Adipose tissue (tissue), 3 donors: Measurements from ENCODE around the gene OR10A6. TPM values are rescaled to one million over a fixed set of nuclear protein-coding genes. Genes with fewer than 3 reads are reported as not detected.

Experiments used
- H3K27ac ChIP-seq: one replicate; pipeline ENCODE4 v1.5.1; 2013; ENCODE audit warnings: low read depth, low read length
- WGBS, 3 donors: extraction: QIAGEN DNeasy Blood & Tissue Kit; methylation state at CpG; one replicate each; pipeline ENCODE4 v1.1.7; 2013; 5-methylcytosine and 5-hydroxymethylcytosine counted together
- polyA plus RNA-seq, 3 donors: library from polyadenylated mRNA; stranded (reverse); fragments of 200-250 nt; gene quantifications; one replicate each; pipeline ENCODE4 v1.2.3, GENCODE V29; 2013
- donor health status: healthy with polysubstance abuse.
- donor health status: Bipolar disorder and iron deficiency.
- donor health status: healthy.

OR10A6 gene
- polyA plus RNA-seq = not detected

DNA sequence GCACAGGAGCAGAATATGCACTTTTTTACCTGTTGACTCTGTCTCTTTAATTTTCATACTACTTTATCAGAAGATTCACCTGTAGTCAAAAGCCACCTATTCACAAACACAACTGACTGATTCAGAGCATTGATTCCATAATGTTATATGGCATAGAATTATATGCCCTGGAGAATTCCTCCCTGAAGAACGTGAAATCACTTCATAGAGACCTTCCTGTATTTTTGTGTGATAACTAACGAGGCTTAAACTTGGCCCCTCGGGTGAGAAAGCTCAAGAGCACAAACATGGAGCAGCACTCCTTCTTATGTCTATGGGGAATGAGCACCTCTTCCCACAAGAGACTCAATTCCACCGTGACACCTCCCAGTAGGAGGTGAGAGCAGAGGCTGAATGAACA is at the start of gene OR10A6:
TSS of gene OR10A6 (minus strand) at position 101 of the 400 bp plus-strand sequence. CDS start 2,606 bp downstream, outside the sequence.
- 70 to 80% (median 79%) methylated on average over 4 of the region's 4 CpGs for WGBS, 3 donors
- no peak within 1 kb of the TSS for H3K27ac ChIP-seq

DNA sequence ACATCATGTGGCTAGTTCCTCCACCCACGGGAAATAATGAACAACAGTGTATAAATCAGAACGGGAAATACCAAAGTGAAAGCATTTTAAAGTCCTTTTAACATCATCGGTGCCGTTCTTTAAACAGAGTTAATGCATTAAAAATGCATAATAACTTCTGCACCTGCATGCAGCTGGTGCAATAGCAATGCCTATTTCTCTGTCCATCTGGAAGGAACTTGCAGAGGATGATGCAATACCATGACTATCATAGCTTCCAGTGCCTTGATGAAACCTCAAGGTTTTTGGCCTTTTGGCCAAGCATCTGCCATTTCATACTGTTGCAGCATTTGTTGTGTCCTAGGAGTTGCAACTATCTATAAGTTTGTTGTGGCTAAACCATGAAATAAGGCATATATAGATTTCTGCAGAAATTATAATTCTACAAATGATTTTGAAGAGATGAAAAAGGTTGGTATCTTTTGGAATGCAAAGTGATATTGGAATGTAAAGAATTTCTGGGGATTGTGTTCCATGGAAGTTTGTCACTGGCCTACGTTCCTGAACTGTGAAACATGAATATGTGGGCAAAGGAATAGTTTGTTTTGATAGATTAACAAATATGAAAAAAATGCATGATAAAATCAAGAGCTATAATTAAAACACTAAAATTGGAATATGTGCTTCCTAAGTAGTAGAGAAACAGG is 46.3 kb upstream of the OR10A6 start:
- WGBS, 3 donors = 40 to 67% (median 46%) methylated on average over 5 of the region's 5 CpGs
- no peak overlapping the region for H3K27ac ChIP-seq

- H3K27ac ChIP-seq = no peak overlapping the region
- WGBS, 3 donors = 83 to 88% (median 85%) methylated on average over 2 of the region's 2 CpGs
These were observed 43.6 kb upstream of the OR10A6 start for GRCh38 chr11:7974668-7975067.

DNA sequence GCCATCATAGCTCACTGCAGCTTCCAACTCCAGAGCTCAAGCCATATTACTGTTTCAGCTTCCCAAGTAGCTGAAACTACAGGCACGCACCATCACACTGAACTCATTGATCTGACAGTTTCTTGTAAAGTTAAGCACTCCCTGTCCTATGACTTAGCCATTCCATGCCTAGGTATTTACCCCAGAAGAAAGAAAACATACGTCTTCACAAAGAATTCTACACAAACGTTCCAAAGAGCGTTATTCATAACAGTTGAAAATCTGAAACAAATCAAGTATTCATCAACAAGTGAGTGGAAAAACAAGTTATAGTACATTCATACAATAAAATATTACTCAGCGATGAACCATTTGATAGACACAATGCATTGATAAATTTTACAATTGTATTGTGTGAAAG is 41.9 kb upstream of the OR10A6 start:
- 82 to 91% (median 85%) methylated on average over 5 of the region's 5 CpGs for WGBS, 3 donors
- no peak overlapping the region for H3K27ac ChIP-seq

GRCh38 chr11:7971846-7972245 is 40.8 kb upstream of the OR10A6 start:
- H3K27ac ChIP-seq = no peak overlapping the region

DNA sequence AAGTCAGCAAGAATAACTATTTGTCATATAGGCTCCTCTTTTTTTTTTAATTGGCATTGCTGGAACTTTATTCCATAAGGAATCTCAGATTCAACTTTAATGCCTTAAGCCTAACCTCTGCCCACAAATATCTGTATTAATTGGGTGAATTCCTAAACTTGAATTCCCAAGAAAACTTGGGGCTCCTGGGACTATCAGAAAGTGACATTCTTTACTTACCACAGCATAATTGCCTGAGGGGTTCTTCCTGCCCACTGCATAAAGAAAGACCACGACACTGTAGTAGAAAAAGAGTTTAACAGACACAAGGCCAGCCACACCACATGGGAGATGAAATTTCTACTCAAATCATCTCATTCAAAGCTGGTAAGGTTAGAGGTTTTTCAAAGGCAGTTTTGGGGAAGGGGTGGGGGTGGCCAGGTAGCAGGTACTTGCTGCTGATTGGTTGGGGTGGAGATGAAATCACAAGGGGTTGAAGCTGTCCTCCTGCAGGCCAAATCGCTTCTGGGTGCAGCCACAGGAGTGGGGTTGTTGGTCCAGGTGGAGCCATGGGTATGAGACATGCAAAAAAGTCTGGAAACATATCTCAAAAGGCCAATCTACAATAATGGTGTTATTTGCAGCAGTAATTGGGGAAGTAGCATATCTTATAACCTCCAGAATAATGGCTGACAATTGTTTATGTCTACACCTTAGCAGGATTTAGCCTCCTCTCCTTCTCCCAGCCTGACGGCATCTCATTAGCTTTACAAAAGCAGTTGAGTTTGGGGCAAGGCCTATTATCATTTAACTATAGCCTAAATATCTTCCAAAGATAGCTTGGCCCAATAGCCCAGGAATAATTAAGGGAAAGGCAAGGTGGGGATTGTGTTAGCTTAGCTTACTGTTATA is 38.9 kb upstream of the OR10A6 start:
- 57 to 73% (median 64%) methylated on average over 3 of the region's 3 CpGs for WGBS, 3 donors
- H3K27ac ChIP-seq = no peak overlapping the region

DNA sequence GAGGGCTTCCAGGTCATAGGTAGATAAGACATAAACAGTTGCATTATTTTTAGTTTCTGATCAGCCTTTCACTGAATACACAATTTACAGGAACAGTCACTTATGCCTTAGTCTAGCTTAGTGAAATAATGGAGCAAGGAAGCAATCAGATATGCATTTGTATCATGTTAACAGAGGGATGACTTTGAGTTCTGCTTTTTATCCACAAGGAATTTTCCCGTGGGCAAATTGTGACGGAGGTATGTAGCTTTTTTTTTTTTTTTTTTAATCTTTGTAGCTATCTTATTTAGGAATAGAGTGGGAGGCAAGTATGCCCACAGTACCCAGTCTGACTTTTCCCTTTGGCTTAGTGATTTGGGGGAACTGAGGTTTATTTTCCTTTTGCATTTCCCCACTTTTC is 37.6 kb upstream of the OR10A6 start:
- no peak overlapping the region for H3K27ac ChIP-seq
- 47 to 71% (median 56%) methylated on average over 2 of the region's 2 CpGs for WGBS, 3 donors

GRCh38 chr11:7967826-7968225 is 36.8 kb upstream of the OR10A6 start:
- H3K27ac ChIP-seq = no peak overlapping the region

- no peak overlapping the region for H3K27ac ChIP-seq
- 63 to 83% (median 80%) methylated on average over 1 of the region's 1 CpG for WGBS, 3 donors
These were observed 36.0 kb upstream of the OR10A6 start for GRCh38 chr11:7967097-7967496.

GRCh38 chr11:7965386-7965785 is 34.3 kb upstream of the OR10A6 start, which contains the start of gene NLRP10:
Gene NLRP10, minus strand, starts transcription at chr11:7965447. Its CDS starts 1,952 bp downstream, at chr11:7963495.
- 86 to 90% (median 88%) methylated on average over 1 of the region's 1 CpG for WGBS, 3 donors
- no peak within 1 kb of the TSS for H3K27ac ChIP-seq

GRCh38 chr11:7964873-7965272 is 33.8 kb upstream of the OR10A6 start:
- H3K27ac ChIP-seq = no peak overlapping the region

GRCh38 chr11:7964261-7964660 is 33.2 kb upstream of the OR10A6 start:
- H3K27ac ChIP-seq = no peak overlapping the region
- WGBS, 3 donors = 44 to 56% (median 55%) methylated on average over 3 of the region's 3 CpGs

DNA sequence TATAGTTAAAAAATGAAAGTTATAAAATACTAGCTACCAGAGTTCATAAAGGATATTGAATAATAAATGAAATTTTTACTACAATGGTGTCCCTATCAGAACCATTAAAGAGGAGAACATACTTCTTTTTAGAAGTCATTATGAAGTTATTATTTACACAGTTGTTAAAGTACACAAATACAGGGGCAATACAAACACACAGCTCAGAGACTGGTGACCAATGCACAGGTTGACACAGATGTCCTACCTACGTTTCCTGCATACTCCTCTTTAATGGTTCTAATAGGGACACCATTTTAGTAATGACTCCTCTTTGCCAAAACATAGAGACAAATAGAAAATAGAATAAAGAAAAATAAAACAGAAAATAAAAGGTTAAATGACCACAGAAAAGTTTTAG is 24.1 kb upstream of the OR10A6 start:
- H3K27ac ChIP-seq = no peak overlapping the region
- WGBS, 3 donors = 42 to 76% (median 74%) methylated on average over 1 of the region's 1 CpG

- no peak overlapping the region for H3K27ac ChIP-seq
- WGBS, 3 donors = 31 to 86% (median 85%) methylated on average over 1 of the region's 1 CpG
These were observed 18.9 kb upstream of the OR10A6 start for GRCh38 chr11:7949934-7950333.

DNA sequence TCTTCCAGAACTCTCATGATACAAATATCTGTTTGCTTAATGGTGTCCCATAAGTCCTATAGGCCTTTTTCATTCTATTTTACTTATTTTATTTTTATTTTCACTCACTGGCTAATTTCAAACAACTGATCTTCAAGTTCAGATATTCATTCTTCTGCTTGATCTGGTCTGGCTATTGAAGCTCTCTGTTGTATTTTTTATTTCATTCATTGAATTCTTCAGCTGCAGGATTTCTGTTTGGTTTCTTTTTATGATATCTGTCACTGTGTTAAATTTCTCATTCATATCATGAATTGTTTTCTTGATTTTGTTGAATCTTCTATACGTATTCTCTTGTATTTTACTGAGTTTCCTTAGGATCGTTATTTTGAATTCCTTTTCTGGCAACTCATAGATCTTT is 13.1 kb upstream of the OR10A6 start:
- 84 to 88% (median 86%) methylated on average over 2 of the region's 2 CpGs for WGBS, 3 donors

DNA sequence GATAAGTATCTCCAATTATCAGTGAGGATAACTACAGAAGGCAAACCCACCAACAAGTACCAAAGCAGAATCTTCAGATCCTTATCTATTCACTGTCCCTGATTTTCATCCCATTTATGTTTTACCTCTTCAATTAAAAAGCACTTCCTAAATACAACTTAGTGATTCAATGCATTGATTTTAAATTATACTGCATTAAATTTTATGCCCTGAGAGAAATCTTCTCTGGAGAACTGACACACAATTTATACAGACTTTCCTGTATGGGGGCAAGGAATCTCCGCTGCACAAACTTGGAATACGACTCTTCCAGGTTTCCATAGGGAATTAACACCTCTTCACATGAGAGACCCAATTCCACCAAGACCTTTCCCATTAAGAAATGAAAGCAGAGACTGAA is 10.5 kb upstream of the OR10A6 start, which contains the start of gene OR10A3:
TSS of gene OR10A3 (minus strand) at position 101 of the 400 bp plus-strand sequence. CDS start 2,188 bp downstream, outside the sequence.
- no peak within 1 kb of the TSS for H3K27ac ChIP-seq
- WGBS, 3 donors = 85 to 90% (median 89%) methylated on average over 2 of the region's 2 CpGs

More for the DNA sequence above, 13.1 kb upstream of the OR10A6 start:
- no peak overlapping the region for H3K27ac ChIP-seq

- H3K27ac ChIP-seq = no peak overlapping the region
- WGBS, 3 donors = 53 to 75% (median 65%) methylated on average over 5 of the region's 5 CpGs
These were observed 10.1 kb upstream of the OR10A6 start for GRCh38 chr11:7941146-7941545.

GRCh38 chr11:7936615-7937014 is 5.5 kb upstream of the OR10A6 start:
- no peak overlapping the region for H3K27ac ChIP-seq
- WGBS, 3 donors = 14 to 36% (median 19%) methylated on average over 1 of the region's 1 CpG

DNA sequence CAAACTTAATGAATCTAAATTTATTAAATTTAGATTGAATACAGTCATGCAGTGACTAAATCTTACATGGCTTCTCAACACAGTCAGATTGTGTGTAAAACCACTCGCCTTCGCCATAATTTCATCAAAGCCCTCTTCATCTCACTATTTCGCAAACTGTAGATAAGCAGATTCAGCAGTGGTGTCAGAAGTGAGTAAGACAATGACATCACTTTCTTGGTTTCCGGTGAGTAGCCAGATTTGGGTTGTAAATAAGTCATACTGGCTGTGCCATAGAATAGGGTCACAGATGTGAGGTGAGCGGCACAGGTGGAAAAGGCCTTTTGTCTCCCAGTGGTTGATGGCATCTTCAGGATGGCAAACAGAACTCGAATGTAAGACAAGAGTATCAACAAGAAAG is 3.4 kb downstream of the OR10A6 start:
- WGBS, 3 donors = 85 to 90% (median 87%) methylated on average over 6 of the region's 6 CpGs
- no peak overlapping the region for H3K27ac ChIP-seq

DNA sequence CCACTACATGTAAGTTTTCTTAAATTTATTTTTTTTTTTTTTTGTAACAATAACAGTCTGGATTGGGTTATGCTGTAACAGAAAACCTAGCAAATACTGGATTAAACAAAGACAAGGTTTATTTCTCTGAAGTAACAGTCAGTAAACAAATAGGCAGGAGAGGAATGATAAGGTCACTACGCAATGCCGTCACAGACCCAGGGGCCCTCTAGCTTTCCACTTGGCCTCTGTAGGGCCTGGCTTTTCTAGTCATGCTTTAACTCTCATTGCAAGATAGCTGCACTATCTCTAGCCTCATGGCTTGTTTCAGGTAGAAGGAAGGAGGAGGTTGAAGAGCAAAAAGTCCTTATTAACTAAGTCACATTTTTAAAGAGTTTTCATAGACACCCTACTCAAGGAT is 6.5 kb downstream of the OR10A6 start:
- 24 to 72% (median 64%) methylated on average over 2 of the region's 2 CpGs for WGBS, 3 donors
- H3K27ac ChIP-seq = no peak overlapping the region
